Neural crest cell (in vitro differentiated cells): ENCODE data around the gene SETD2. TPM values are rescaled to one million over a fixed set of nuclear protein-coding genes. Genes with fewer than 3 reads are reported as not detected.

ENCODE experiments used
- DNase-seq: peaks from one replicate; pipeline ENCODE4 v3.0.0; 2021; ENCODE audit warnings: low read depth, mixed read lengths, low spot score
- H3K27ac Mint-ChIP-seq: one replicate; pipeline ENCODE4 v1.8.0; 2021; ENCODE audit warnings: mild to moderate bottlenecking, mixed read lengths; ENCODE audit not compliant: unreplicated experiment
- H3K27me3 Mint-ChIP-seq: 2 replicates; pipeline ENCODE4 v1.8.0; 2021; ENCODE audit warnings: low read depth, mild to moderate bottlenecking, mixed read lengths
- H3K36me3 Mint-ChIP-seq: 2 replicates; pipeline ENCODE4 v1.8.0; 2021; ENCODE audit warnings: low read depth, mild to moderate bottlenecking, mixed read lengths
- H3K4me1 Mint-ChIP-seq: 2 replicates; pipeline ENCODE4 v1.8.0; 2021; ENCODE audit warnings: mixed read lengths
- H3K4me3 Mint-ChIP-seq: one replicate; pipeline ENCODE4 v1.8.0; 2021; ENCODE audit warnings: mild to moderate bottlenecking, mixed read lengths
- H3K9me3 Mint-ChIP-seq: 2 replicates; pipeline ENCODE4 v1.8.0; 2021; ENCODE audit warnings: mixed read lengths
- CTCF ChIP-seq: fragments of 200-600 bp; sonication (generic); conservative IDR thresholded peaks from 2 replicates; pipeline ENCODE4 v1.5.0; 2021; ENCODE audit warnings: antibody characterized with exemption, mild to moderate bottlenecking
- total RNA-seq: library from RNA; stranded (reverse); gene quantifications from 2 replicates; pipeline ENCODE4 v1.2.1, GENCODE V29; 2021

The SETD2 gene
- total RNA-seq, 1 donor from 2014 or later: 52.7 TPM

- peaks cover 4% of the 10 kb centered on the region for H3K4me1 Mint-ChIP-seq
- H3K9me3 Mint-ChIP-seq: no peaks in the 10 kb centered on the region
- H3K27me3 Mint-ChIP-seq: no peaks in the 10 kb centered on the region
- no peak overlapping the region for H3K4me3 Mint-ChIP-seq
- no peak for TF ChIP-seq CTCF
- no peak for DNase-seq
- no peak overlapping the region for H3K27ac Mint-ChIP-seq
- H3K36me3 Mint-ChIP-seq: no peaks in the 10 kb centered on the region
Measured at GRCh38 chr3:46986782-46987310, 177.1 kb downstream of the SETD2 start.

- TF ChIP-seq CTCF: no peak
- H3K9me3 Mint-ChIP-seq: no peaks in the 10 kb centered on the region
- H3K4me1 Mint-ChIP-seq: peaks cover 4% of the 10 kb centered on the region
- no peak overlapping the region for H3K4me3 Mint-ChIP-seq
- H3K36me3 Mint-ChIP-seq: no peaks in the 10 kb centered on the region
- no peaks in the 10 kb centered on the region for H3K27me3 Mint-ChIP-seq
- DNase-seq: no peak
- H3K27ac Mint-ChIP-seq: no peak overlapping the region
Measured at GRCh38 chr3:46986055-46986730, 177.7 kb downstream of the SETD2 start.

- Mint-ChIP-seq H3K9me3 (no peaks in the 10 kb centered on the region), H3K27me3 (no peaks in the 10 kb centered on the region), H3K27ac (no peak overlapping the region), H3K4me1 (peaks cover 4% of the 10 kb centered on the region), H3K36me3 (no peaks in the 10 kb centered on the region), H3K4me3 (no peak overlapping the region)
- no peak for DNase-seq
- TF ChIP-seq CTCF: no peak
Measured at GRCh38 chr3:46985588-46985987, 178.3 kb downstream of the SETD2 start.

- no peaks in the 10 kb centered on the region for H3K27me3 Mint-ChIP-seq
- no peaks in the 10 kb centered on the region for H3K36me3 Mint-ChIP-seq
- no peak overlapping the region for H3K27ac Mint-ChIP-seq
- no peak overlapping the region for H3K4me3 Mint-ChIP-seq
- H3K4me1 Mint-ChIP-seq: peaks cover 4% of the 10 kb centered on the region
- DNase-seq: no peak
- no peak for TF ChIP-seq CTCF
- H3K9me3 Mint-ChIP-seq: no peaks in the 10 kb centered on the region
Measured at GRCh38 chr3:46984591-46985459, 179.1 kb downstream of the SETD2 start.

GRCh38 chr3:46982546-46982945 is 181.4 kb downstream of the SETD2 start:
- DNase-seq: no peak
- H3K27me3 Mint-ChIP-seq: no peaks in the 10 kb centered on the region
- H3K36me3 Mint-ChIP-seq: no peaks in the 10 kb centered on the region
- H3K4me3 Mint-ChIP-seq: no peak overlapping the region
- H3K9me3 Mint-ChIP-seq: no peaks in the 10 kb centered on the region
- H3K4me1 Mint-ChIP-seq: peaks cover 16% of the 10 kb centered on the region
- H3K27ac Mint-ChIP-seq: no peak overlapping the region
- TF ChIP-seq CTCF: no peak
